ENCODE data around the gene CENATAC.
"Not testable (repeated sequence)": the region's sequence is repeated elsewhere in the genome, so short reads cannot be mapped to it uniquely, and the experiment has no call there.

The CENATAC gene

GRCh38 chr11:119051440-119052162 lies 53.7 kb downstream of the CENATAC start:
- TF ChIP-seq CTCF (IDR thresholded peaks at IDR 0.05; ENCODE audit: low read depth, low read length): no peak
- DNase-seq (ENCODE audit: extremely low read depth, low read depth): no peak

- no peak for TF ChIP-seq CTCF (IDR thresholded peaks at IDR 0.05; ENCODE audit: low read depth, low read length)
Measured at GRCh38 chr11:119052163-119052814, 54.4 kb downstream of the CENATAC start.

GRCh38 chr11:119054418-119054817 lies 56.5 kb downstream of the CENATAC start:
- TF ChIP-seq CTCF (IDR thresholded peaks at IDR 0.05; ENCODE audit: low read depth, low read length): no peak
- no peak for DNase-seq (ENCODE audit: extremely low read depth, low read depth)

More at GRCh38 chr11:119052163-119052814, 54.4 kb downstream of the CENATAC start:
- no peak for DNase-seq (ENCODE audit: extremely low read depth, low read depth)

- no peak for DNase-seq (ENCODE audit: extremely low read depth, low read depth)
- peak; percentile 14 for TF ChIP-seq CTCF (IDR thresholded peaks at IDR 0.05; ENCODE audit: low read depth, low read length)
Measured at GRCh38 chr11:119055901-119056300, 58.0 kb downstream of the CENATAC start.

- no peak for DNase-seq (ENCODE audit: extremely low read depth, low read depth)
- TF ChIP-seq CTCF (IDR thresholded peaks at IDR 0.05; ENCODE audit: low read depth, low read length): no peak
Measured at GRCh38 chr11:119056421-119056999, 58.6 kb downstream of the CENATAC start.

GRCh38 chr11:119057000-119057769 lies 59.2 kb downstream of the CENATAC start, which contains the start of gene HYOU1:
Gene HYOU1 (minus strand): TSS chr11:119057205. CDS start chr11:119056160, 1,045 bp downstream.
- DNase-seq (ENCODE audit: extremely low read depth, low read depth): peak; percentile 92
- peak; percentile 30 for TF ChIP-seq CTCF (IDR thresholded peaks at IDR 0.05; ENCODE audit: low read depth, low read length)

- not testable (repeated sequence) for DNase-seq (ENCODE audit: extremely low read depth, low read depth)
Measured at GRCh38 chr11:119059128-119059527, 61.2 kb downstream of the CENATAC start.

All from AG09319 (cell line).